NCI-H1105 treated with DMSO at 0.1 percent for 48 hours (cell line): Measurements from ENCODE around the gene VPS13D.

ENCODE experiments used
- DNase-seq: peaks from one replicate; lab custom pipeline; 2025; lab: John Stamatoyannopoulos, UW

Gene VPS13D

GRCh38 chr1:12554521-12555305, 324.9 kb downstream of the VPS13D start:
- no peak for DNase-seq

- DNase-seq: no peak
Measured at GRCh38 chr1:12555411-12556367, 325.9 kb downstream of the VPS13D start.

GRCh38 chr1:12556368-12556930, 326.6 kb downstream of the VPS13D start:
- DNase-seq: no peak

- no peak for DNase-seq
Measured at GRCh38 chr1:12556957-12557935, 327.4 kb downstream of the VPS13D start.

GRCh38 chr1:12561121-12561520, 331.3 kb downstream of the VPS13D start:
- no peak for DNase-seq
